Fibroblast of skin of scalp (primary cell): Measurements from ENCODE around the gene SHFL. TPM values are rescaled to one million over a fixed set of nuclear protein-coding genes. Genes with fewer than 3 reads are reported as not detected.

Source experiments
- DNase-seq: peaks from one replicate; pipeline ENCODE4 v3.0.0-alpha.2; 2013
- polyA plus RNA-seq, 2 experiments: library from polyadenylated mRNA; unstranded; fragments of 120-200 nt; gene quantifications; one replicate each; pipeline ENCODE4 v1.2.1, GENCODE V29; 2013; ENCODE audit not compliant: insufficient read length in 2 of 2

SHFL gene
- polyA plus RNA-seq (2013, experiment 1 of 2; ENCODE audit: insufficient read length), result 22.6 TPM
- polyA plus RNA-seq (2013, experiment 2 of 2; ENCODE audit: insufficient read length), result 21.6 TPM

GRCh38 chr19:10085641-10086590, at the start of gene SHFL:
Gene SHFL (plus strand): TSS chr19:10086317. CDS start chr19:10086428, 111 bp downstream.
- peak; percentile 63 for DNase-seq

GRCh38 chr19:10036601-10037071, 49.5 kb upstream of the SHFL start:
- DNase-seq, result no peak

- no peak for DNase-seq
These were observed 48.8 kb upstream of the SHFL start for GRCh38 chr19:10037367-10037766.

GRCh38 chr19:10037809-10038208, 48.3 kb upstream of the SHFL start:
- DNase-seq, result no peak

GRCh38 chr19:10043286-10043927, 42.7 kb upstream of the SHFL start:
- DNase-seq, result peak; percentile 24

GRCh38 chr19:10044390-10044789, 41.7 kb upstream of the SHFL start:
- no peak for DNase-seq

GRCh38 chr19:10045371-10045770, 40.7 kb upstream of the SHFL start:
- no peak for DNase-seq

GRCh38 chr19:10049626-10050025, 36.5 kb upstream of the SHFL start:
- DNase-seq, result no peak

GRCh38 chr19:10052602-10053360, 33.3 kb upstream of the SHFL start:
- no peak for DNase-seq

- DNase-seq, result no peak
These were observed 24.3 kb upstream of the SHFL start for GRCh38 chr19:10061717-10062310.

- DNase-seq, result no peak
These were observed 17.9 kb upstream of the SHFL start for GRCh38 chr19:10068205-10068604.

GRCh38 chr19:10069046-10069445, 17.1 kb upstream of the SHFL start:
- no peak for DNase-seq

GRCh38 chr19:10070730-10071446, 15.2 kb upstream of the SHFL start:
- no peak for DNase-seq

- DNase-seq, result peak; percentile 30
These were observed 12.0 kb upstream of the SHFL start for GRCh38 chr19:10074153-10074552.

- no peak for DNase-seq
These were observed 9.6 kb upstream of the SHFL start for GRCh38 chr19:10076535-10076934.

GRCh38 chr19:10078329-10078728, 7.8 kb upstream of the SHFL start:
- no peak for DNase-seq

- no peak for DNase-seq
These were observed 7.1 kb upstream of the SHFL start for GRCh38 chr19:10079031-10079453.

- DNase-seq, result no peak
These were observed 2.2 kb upstream of the SHFL start for GRCh38 chr19:10083911-10084310.

GRCh38 chr19:10084803-10085202, 1.3 kb upstream of the SHFL start:
- DNase-seq, result no peak

- no peak for DNase-seq
These were observed 575 bp downstream of the SHFL start for GRCh38 chr19:10086591-10087192.
